Measurements from ENCODE around the gene NEIL3.

GRCh38 chr4:177400030-177400429 is 90.4 kb downstream of the NEIL3 start:
- TF ChIP-seq POLR2AphosphoS5 (IDR thresholded peaks at IDR 0.05; ENCODE audit: insufficient read depth in 1 of 2, low read depth in 1 of 2) (no peak), POLR2A (IDR thresholded peaks at IDR 0.05) (no peak)
